Body of pancreas (tissue), 4 donors: ENCODE results near the gene LAG3.
A peak's percentile ranks its signal among the peaks of the same experiment; 100 is the strongest.

Experiments used
- CTCF ChIP-seq, 7 experiments: fragments of 450-650 bp in 4 of 7; fragments of 200-600 bp in 3 of 7; sonication (generic) in 3 of 7; IDR thresholded peaks; one replicate each; pipeline ENCODE4 v1.5.1; 2016 to 2019; ENCODE audit warnings: antibody characterized with exemption in 7 of 7
- POLR2A ChIP-seq, 3 donors: fragments of 450-650 bp; IDR thresholded peaks; one replicate each; pipeline ENCODE4 v1.6.1; 2016; ENCODE audit warnings: antibody characterized with exemption in 3 of 3, mild to moderate bottlenecking in 2 of 3

- TF ChIP-seq CTCF (IDR thresholded peaks at IDR 0.05) (no peak), POLR2A (IDR thresholded peaks at IDR 0.05) (peak in 2 of 3 donors; percentile 28 to 59)
These were observed 16.9 kb downstream of the LAG3 start, which contains the start of gene CD4 for GRCh38 chr12:6788972-6789924.
